GM21381 (cell line): ENCODE results near the gene ANO4.

Source experiments
- ATAC-seq: cut with Tn5 transposase; IDR thresholded peaks from one replicate; pipeline ENCODE4 v1.9.1; 2021; ENCODE audit warnings: mild to moderate bottlenecking, moderate library complexity; ENCODE audit not compliant: unreplicated experiment

The ANO4 gene

GRCh38 chr12:100940503-100940902 lies 145.9 kb downstream of the ANO4 start:
- no peak for ATAC-seq

DNA sequence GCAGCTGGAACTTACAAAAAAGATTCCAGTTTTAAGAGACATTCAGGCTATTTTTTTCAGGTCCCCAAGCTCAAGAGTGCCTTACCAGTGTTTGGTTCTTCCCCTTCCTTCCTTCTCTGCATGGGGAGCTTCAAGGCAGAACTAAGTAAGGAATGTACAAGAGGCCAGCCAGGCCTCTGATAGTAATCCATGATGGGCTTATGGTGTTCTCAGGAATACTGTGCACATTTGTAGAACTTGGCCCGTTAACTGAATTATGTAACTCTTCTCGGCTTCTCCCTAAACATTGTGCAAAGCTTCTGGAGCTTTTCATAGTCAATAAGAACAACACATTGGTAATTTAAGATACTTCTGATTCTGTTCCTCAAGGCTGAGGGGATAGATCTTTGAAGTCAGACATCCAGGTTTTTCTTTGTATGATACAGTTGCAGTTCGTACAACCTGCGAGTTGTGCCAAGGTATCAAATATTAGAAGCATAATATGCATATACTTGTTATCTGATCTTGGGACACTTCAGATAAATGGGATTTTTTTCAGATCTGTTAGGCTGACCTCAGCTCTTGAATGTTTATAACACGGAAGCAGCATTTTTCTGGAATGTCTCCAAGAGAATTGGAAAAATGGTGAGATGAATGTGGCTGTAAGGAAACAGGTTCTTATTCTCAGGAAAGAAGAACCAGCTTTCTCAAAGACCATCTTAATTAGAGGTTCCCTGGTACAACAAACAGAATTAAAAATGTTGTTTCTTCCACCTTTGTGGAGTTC lies 148.6 kb downstream of the ANO4 start:
- no peak for ATAC-seq

DNA sequence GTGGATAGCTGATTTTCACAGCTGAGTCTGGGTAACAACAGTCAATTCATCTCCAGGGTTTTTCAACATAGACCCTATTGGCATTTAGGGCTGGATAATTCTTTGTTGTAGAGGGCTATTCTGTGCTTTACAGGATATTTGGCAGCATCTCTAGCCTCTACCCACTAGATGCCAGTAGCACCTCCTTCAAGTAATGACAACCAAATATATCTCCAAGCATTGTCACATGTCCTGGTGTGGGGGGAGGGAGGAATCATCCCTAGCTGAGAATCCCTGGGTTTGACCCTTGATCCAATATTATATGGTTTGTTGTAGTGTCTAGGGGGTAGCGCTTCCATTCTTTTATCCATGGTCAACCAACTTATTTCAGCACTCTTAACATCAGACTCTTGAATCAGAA lies 157.2 kb downstream of the ANO4 start:
- ATAC-seq = no peak

- ATAC-seq = no peak
Measured at GRCh38 chr12:100953217-100953616, 158.6 kb downstream of the ANO4 start.

GRCh38 chr12:100953677-100954076 lies 159.1 kb downstream of the ANO4 start:
- ATAC-seq = no peak

DNA sequence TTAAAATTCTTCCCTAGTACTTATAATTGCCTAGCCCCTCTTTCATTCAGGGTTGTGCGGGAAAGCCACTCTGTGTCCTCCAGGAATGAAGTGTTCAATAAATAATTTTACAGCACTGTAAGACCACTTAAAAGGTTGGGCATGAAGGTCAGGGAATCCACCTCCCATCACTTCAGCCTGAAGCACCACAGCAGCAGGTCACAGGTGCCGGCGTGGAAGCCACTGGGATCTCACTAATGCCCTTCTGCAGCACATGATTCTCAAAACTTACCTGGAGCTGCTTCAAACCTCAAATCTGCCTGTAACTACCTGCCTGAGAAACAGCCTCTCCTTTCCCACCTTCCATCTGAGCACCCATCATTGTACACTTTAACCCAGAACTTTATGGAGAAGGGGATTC lies 159.5 kb downstream of the ANO4 start:
- ATAC-seq = no peak

DNA sequence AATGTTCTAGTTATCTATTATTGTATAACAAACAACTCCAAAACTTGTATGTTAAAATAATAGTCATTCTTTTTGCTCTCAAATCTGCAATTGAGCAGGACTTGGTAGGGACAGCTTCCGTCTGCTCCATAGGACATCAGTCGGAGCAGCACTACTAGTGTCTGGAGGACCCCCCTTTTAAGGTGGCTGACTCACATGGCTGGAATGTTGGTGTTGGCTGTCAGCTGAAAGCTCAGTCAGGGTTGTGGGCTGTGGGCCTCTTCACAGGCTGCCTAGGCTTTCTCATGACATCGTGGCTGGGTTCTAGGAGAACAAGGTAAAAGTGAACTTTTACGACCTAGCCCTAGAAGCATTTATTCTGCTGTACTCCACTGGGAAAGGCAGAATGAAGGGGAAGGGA lies 160.6 kb downstream of the ANO4 start:
- no peak for ATAC-seq

DNA sequence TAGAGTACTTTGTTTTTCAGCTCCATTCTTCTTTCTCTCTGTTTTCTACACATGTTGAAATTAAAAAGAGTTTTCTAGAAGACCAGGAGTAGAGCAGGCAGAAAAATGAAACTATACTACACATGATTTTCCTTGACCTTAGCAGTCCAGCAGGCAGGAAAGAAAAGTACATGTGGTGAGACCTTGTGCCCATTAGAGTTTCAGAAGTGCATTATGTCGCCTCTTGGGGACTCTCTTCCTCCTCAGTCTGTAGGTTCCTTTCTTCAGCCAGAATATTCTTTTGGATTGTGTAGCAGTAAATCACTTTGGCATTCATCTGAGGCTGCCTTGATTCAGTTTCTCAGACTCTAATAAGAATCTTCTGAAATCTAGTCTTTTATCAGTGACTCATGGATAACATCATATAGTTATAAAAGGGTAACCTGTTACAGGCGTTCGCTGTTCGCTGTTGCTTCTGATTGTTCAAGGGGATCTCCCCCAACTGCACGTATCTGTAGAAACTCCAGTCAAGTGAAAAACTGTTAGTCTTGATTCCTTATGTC lies 161.8 kb downstream of the ANO4 start:
- no peak for ATAC-seq

GRCh38 chr12:100959481-100959880 lies 164.9 kb downstream of the ANO4 start:
- no peak for ATAC-seq

GRCh38 chr12:100962086-100962712 lies 167.6 kb downstream of the ANO4 start:
- no peak for ATAC-seq

DNA sequence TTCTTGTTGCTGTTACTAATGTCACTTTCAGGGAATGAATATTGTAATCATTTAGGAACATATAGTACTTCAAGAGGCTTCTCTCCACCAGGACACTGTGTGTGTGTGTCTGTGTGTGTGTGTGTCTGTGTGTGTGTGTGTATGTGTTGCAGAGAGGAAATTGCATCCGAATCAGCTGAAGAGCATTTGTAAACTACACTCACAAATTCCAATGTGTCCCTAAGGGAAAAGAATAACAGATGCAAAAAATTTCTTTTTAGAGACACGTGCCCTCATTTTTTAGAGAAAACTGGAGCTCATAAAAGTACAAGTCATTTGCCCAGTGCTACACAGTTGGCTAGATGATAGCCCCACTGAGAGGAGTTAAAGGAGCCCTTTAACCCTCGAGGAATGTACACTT lies 168.8 kb downstream of the ANO4 start:
- ATAC-seq = no peak

GRCh38 chr12:100964028-100964427 lies 169.5 kb downstream of the ANO4 start:
- ATAC-seq = no peak

DNA sequence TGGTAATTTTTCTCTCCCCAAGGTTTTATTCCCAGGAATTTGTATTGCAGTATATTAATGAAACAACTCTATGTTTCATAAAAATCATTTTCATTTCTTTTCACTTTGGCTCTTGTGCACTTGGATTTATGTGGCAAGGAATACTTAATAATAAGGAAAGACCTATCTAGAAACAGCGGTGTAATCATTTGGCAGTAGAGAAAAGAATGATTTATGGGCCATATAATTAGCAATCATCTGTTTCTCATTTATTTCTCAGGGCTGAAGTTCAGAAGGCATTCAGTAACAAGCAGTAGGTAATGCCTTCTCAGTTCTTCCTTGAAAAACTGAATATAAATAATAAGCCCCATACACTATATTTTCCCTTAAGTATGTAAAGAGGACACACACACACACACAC lies 172.6 kb downstream of the ANO4 start:
- no peak for ATAC-seq

- ATAC-seq = no peak
Measured at GRCh38 chr12:100970894-100971293, 176.3 kb downstream of the ANO4 start.

DNA sequence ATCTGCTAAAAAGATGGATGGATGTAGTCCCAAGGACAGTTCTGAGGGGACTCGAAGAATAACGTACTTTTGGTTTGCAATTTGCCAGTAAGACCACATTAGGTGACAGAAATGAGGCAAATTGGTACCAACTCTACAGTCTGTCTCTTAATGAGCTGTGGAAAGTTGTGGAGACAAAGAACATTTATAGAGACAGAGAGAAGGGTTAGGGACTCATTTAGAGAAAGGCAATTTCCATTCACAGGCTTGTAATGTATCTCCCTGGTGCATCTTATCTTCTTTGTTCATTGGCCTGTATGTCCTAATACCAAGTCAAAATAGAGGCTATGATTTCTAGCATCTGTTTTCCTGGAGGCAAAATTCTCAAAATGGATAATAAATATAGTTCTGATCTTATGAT lies 177.5 kb downstream of the ANO4 start:
- ATAC-seq = no peak

DNA sequence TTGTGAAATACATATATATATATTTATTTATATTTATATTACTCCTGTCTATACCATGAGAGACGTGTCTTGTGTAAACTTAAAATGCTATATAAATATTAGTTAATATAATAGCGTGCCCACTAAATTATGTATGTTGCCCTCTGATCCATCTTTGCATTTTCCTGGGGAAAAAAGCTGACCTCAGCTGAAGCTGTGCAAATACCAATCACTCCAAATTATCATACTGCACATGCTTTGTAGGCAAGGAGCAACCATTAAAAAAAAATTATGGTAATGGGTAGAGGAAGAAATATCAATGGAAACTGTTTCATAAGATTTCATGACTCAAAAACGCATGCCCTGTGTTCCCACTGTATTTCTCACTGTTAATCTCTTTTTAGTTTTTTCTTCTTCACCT lies 179.8 kb downstream of the ANO4 start:
- no peak for ATAC-seq

DNA sequence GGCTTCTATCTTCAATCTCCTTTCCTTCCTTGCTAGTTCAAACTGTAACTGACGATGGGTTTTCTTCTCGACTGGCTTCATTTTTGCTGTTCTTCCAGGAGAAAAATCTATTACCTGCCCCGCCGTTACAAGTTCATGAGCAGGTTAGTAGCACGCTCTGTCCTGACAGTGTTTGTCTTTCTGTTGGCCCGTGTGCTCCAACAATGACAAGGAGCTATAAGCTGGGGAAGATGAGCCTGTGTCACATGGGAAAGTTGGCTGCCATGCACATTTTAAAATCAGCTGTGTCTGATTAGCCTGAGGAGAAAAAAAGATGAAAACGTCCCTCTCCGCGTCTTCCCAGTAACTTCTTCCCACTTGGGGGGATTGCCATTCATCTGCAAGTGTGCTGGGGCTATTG lies 180.2 kb downstream of the ANO4 start:
- no peak for ATAC-seq

GRCh38 chr12:100976735-100977134 lies 182.2 kb downstream of the ANO4 start:
- no peak for ATAC-seq

DNA sequence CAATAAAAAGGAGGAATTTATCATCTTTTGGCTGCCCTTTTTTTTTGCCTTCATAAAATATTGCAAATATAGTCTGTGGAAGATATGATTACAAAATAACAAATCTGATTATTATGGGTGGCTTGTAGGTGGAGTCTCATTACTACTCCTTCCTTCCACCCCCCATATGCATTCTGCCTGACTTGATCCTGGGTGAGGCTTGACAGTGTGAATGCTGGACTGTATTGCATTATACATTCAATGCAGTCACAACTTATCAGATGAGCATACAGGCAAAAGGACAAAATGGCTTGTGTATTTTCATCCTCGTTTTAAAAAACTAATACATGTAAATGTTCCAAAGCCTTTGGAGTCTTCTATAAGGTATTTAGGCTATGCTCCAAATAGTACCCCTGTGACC lies 186.3 kb downstream of the ANO4 start:
- ATAC-seq = no peak

DNA sequence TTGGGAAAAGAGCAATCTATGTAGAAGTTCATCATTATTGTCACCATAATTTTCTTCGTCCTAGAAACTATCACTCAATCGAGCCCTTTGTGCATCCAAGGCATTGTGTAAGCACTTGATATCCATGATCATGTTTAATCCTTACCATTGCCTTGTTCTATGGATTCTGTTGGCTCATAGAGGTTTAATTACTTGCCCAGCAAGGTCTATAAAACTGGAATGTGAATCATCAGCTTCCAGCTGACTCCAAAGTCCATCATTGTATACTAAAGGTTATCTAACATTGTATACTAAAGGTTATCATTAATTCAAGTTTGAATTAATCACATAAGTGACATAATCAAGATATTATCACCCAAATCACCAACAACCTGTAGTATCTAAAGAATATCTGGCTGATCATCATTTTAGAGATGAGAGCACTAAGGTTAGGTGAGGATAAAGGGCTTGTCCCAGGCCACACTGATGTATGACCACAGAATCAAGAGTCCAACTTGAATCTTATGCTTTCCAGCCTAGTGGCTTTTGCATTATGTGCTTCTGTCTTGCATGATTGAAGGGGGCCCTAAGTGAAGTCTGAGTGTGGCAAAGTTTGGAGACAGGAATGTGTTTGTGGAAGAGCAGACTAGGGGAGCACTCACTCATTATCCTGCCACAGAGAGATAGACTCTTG lies 188.1 kb downstream of the ANO4 start:
- ATAC-seq = no peak

DNA sequence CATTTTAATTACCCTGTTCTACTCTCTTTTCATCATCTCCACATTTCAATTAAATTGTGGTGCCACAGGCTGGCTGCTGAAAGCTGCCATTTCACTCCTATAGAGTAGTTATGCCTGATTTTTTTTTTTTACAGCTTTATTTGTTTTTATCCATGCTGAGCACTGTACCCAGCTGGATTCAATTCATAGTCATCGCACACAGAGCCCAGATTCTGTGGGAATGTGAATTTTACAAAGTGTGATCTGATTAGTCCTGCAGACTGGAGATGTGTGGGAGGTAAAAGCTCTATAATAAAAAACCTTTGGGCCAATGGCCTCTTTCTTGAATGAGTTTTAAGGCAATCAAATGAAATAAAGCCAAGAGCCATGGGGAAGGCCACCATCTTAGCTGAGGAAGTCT lies 190.2 kb downstream of the ANO4 start:
- ATAC-seq = no peak
